H9 (cell line): ENCODE results near the gene CLEC2D. TPM values are rescaled to one million over a fixed set of nuclear protein-coding genes. Genes with fewer than 3 reads are reported as not detected.

ENCODE experiments used
- DNase-seq: peaks from one replicate; pipeline ENCODE4 v3.0.0-alpha.2; 2017
- H2AFZ ChIP-seq: one replicate; pipeline ENCODE4 v1.6.1; 2013; ENCODE audit warnings: mild to moderate bottlenecking, low read length, control low read depth, moderate library complexity
- H2AK5ac ChIP-seq: 2 replicates; pipeline ENCODE4 v1.6.1; 2013; ENCODE audit warnings: low read length, control low read depth, mixed read lengths; ENCODE audit not compliant: insufficient read length
- H2BK120ac ChIP-seq: one replicate; pipeline ENCODE4 v1.6.1; 2013; ENCODE audit warnings: low read depth, mild to moderate bottlenecking, low read length, control low read depth, inconsistent platforms; ENCODE audit not compliant: poor library complexity, severe bottlenecking
- H2BK12ac ChIP-seq: 2 replicates; pipeline ENCODE4 v1.6.1; 2013; ENCODE audit warnings: low read length, control low read depth, mixed read lengths, low read depth; ENCODE audit not compliant: insufficient read length
- H2BK15ac ChIP-seq: 2 replicates; pipeline ENCODE4 v1.6.1; 2013; ENCODE audit warnings: low read depth, low read length, control low read depth
- H2BK20ac ChIP-seq: one replicate; pipeline ENCODE4 v1.6.1; 2013; ENCODE audit warnings: low read depth, mild to moderate bottlenecking, low read length, control low read depth, inconsistent platforms; ENCODE audit not compliant: poor library complexity, severe bottlenecking
- H2BK5ac ChIP-seq: 2 replicates; pipeline ENCODE4 v1.6.1; 2013; ENCODE audit warnings: low read length, control low read depth, mixed read lengths; ENCODE audit not compliant: insufficient read length
- H3K14ac ChIP-seq: 2 replicates; pipeline ENCODE4 v1.6.1; 2013; ENCODE audit warnings: low read length, control low read depth; ENCODE audit not compliant: insufficient read depth
- H3K18ac ChIP-seq: 2 replicates; pipeline ENCODE4 v1.6.1; 2013; ENCODE audit warnings: low read depth, mild to moderate bottlenecking, mixed read lengths, low read length, control low read depth; ENCODE audit not compliant: insufficient read length
- H3K23ac ChIP-seq: 2 replicates; pipeline ENCODE4 v1.6.1; 2013; ENCODE audit warnings: low read length, control low read depth, mixed read lengths, low read depth; ENCODE audit not compliant: insufficient read length
- H3K23me2 ChIP-seq: 2 replicates; pipeline ENCODE4 v1.6.1; 2013; ENCODE audit warnings: low read depth, mild to moderate bottlenecking, mixed read lengths, low read length, control low read depth; ENCODE audit not compliant: insufficient read length, poor library complexity, severe bottlenecking
- H3K27ac ChIP-seq: 2 replicates; pipeline ENCODE4 v1.5.1; 2013; ENCODE audit warnings: low read length, control low read depth, mixed read lengths, low read depth; ENCODE audit not compliant: insufficient read length
- H3K27me3 ChIP-seq: 2 replicates; pipeline ENCODE4 v1.6.1; 2013; ENCODE audit warnings: low read length, control low read depth, inconsistent platforms; ENCODE audit not compliant: insufficient read depth
- H3K4ac ChIP-seq: 2 replicates; pipeline ENCODE4 v1.6.1; 2013; ENCODE audit warnings: low read depth, mild to moderate bottlenecking, control low read depth, inconsistent platforms, low read length, moderate library complexity
- H3K4me1 ChIP-seq: 2 replicates; pipeline ENCODE4 v1.6.1; 2013; ENCODE audit warnings: low read length, control low read depth, inconsistent platforms; ENCODE audit not compliant: insufficient read depth
- H3K4me2 ChIP-seq: 2 replicates; pipeline ENCODE4 v1.6.1; 2013; ENCODE audit warnings: low read length, control low read depth, mixed read lengths; ENCODE audit not compliant: insufficient read length, insufficient read depth
- H3K56ac ChIP-seq: 2 replicates; pipeline ENCODE4 v1.6.1; 2013; ENCODE audit warnings: low read depth, mild to moderate bottlenecking, mixed read lengths, low read length, control low read depth; ENCODE audit not compliant: insufficient read length
- H3K79me1 ChIP-seq: 2 replicates; pipeline ENCODE4 v1.6.1; 2013; ENCODE audit warnings: low read depth, mild to moderate bottlenecking, moderate library complexity, low read length, control low read depth, inconsistent platforms; ENCODE audit not compliant: insufficient read depth, poor library complexity, severe bottlenecking
- H3K79me2 ChIP-seq: 2 replicates; pipeline ENCODE4 v1.6.1; 2013; ENCODE audit warnings: low read length, control low read depth, inconsistent platforms; ENCODE audit not compliant: insufficient read depth
- H3K9ac ChIP-seq: 2 replicates; pipeline ENCODE4 v1.6.1; 2013; ENCODE audit warnings: low read length, control low read depth, mixed read lengths; ENCODE audit not compliant: insufficient read length; ENCODE audit errors: extremely low read depth
- H3K9me3 ChIP-seq: one replicate; pipeline ENCODE4 v1.6.1; 2013; ENCODE audit warnings: low read depth, low read length, inconsistent platforms; ENCODE audit not compliant: control insufficient read depth
- H3T11ph ChIP-seq: one replicate; pipeline ENCODE4 v1.6.1; 2013; ENCODE audit warnings: mild to moderate bottlenecking, low read length, control low read depth, inconsistent platforms
- H4K20me1 ChIP-seq: one replicate; pipeline ENCODE4 v1.6.1; 2013; ENCODE audit not compliant: control insufficient read depth, insufficient read length, insufficient read depth
- H4K5ac ChIP-seq: 2 replicates; pipeline ENCODE4 v1.6.1; 2013; ENCODE audit warnings: low read depth, mild to moderate bottlenecking, mixed read lengths, low read length, control low read depth; ENCODE audit not compliant: insufficient read length
- H4K8ac ChIP-seq: replicated peaks from 2 replicates; pipeline ENCODE4 v1.6.1; 2013; ENCODE audit warnings: low read length, control low read depth, mixed read lengths, low read depth; ENCODE audit not compliant: insufficient read length
- H4K91ac ChIP-seq: 2 replicates; pipeline ENCODE4 v1.6.1; 2013; ENCODE audit warnings: low read depth, mild to moderate bottlenecking, moderate library complexity, mixed read lengths, low read length, control low read depth; ENCODE audit not compliant: insufficient read length
- H3K27ac Mint-ChIP-seq, 3 experiments: 2 replicates in 2 of 3; 3 replicates in 1 of 3; pipeline ENCODE4 v1.8.0; 2020 to 2021; ENCODE audit warnings: mixed read lengths in 3 of 3, mild to moderate bottlenecking in 1 of 3, moderate library complexity in 1 of 3
- H3K27me3 Mint-ChIP-seq: 2 replicates; pipeline ENCODE4 v1.8.0; 2021; ENCODE audit warnings: low read depth, mild to moderate bottlenecking, moderate library complexity, mixed read lengths
- H3K36me3 Mint-ChIP-seq, 3 experiments: 2 replicates in 2 of 3; 3 replicates in 1 of 3; pipeline ENCODE4 v1.8.0; 2020 to 2021; ENCODE audit warnings: low read depth in 3 of 3, mixed read lengths in 3 of 3; ENCODE audit not compliant: insufficient read depth in 1 of 3
- H3K4me1 Mint-ChIP-seq, 2 experiments: 2 replicates each; pipeline ENCODE4 v1.8.0; 2020; ENCODE audit warnings: mixed read lengths in 2 of 2
- H3K4me3 Mint-ChIP-seq, 2 experiments: 2 replicates in 1 of 2; 3 replicates in 1 of 2; pipeline ENCODE4 v1.8.0; 2020 to 2021; ENCODE audit warnings: mild to moderate bottlenecking in 2 of 2, mixed read lengths in 2 of 2, moderate library complexity in 1 of 2
- H3K9me3 Mint-ChIP-seq, 2 experiments: 2 replicates in 1 of 2; 3 replicates in 1 of 2; pipeline ENCODE4 v1.8.0; 2020; ENCODE audit warnings: mild to moderate bottlenecking in 2 of 2, mixed read lengths in 2 of 2, moderate library complexity in 1 of 2
- CTCF ChIP-seq: fragments of 200-600 bp; sonication (generic); conservative IDR thresholded peaks from 3 replicates; pipeline ENCODE4 v1.8.0; 2021; ENCODE audit warnings: antibody characterized with exemption, mild to moderate bottlenecking
- WGBS: extraction: QIAGEN DNeasy Blood & Tissue Kit; methylation state at CpG from one replicate; pipeline ENCODE4 v1.1.7; 2013; ENCODE audit warnings: missing lambda C conversion rate, low lambda C conversion rate, mixed read lengths; ENCODE audit not compliant: insufficient read length; ENCODE audit errors: extremely low coverage; 5-methylcytosine and 5-hydroxymethylcytosine counted together
- total RNA-seq: library from RNA; stranded (reverse); gene quantifications from 2 replicates; pipeline ENCODE4 v1.2.1, GENCODE V29; 2021

Gene CLEC2D
- total RNA-seq, 1 experiment from 2014 or later, result 2.1 TPM

- peak overlapping the region; percentile 90 for H2AFZ ChIP-seq
- Mint-ChIP-seq H3K4me3 (no peak overlapping the region), H3K4me1 (peaks cover 4 to 9% of the 10 kb centered on the region in 2 experiments; a peak in 3 of 4 replicates), H3K36me3 (peaks cover 0 to 10% (median 5%) of the 10 kb centered on the region in 3 experiments; a peak in 4 of 7 replicates), H3K9me3 (peaks cover 13 to 14% of the 10 kb centered on the region in 2 experiments; a peak in 4 of 5 replicates), H3K27ac (peak overlapping the region in 1 of 3 experiments; percentile 34; a peak in 1 of 7 replicates), H3K27me3 (no peaks in the 10 kb centered on the region)
- no peak overlapping the region for H4K8ac ChIP-seq
- no peak overlapping the region for H4K91ac ChIP-seq
- H3K79me1 ChIP-seq, result no peaks in the 10 kb centered on the region
- H3K9me3 ChIP-seq, result no peaks in the 10 kb centered on the region
- H3K27ac ChIP-seq, result no peak overlapping the region
- WGBS, result no CpG with 5 or more reads among the region's 12 CpGs
- no peak overlapping the region for H3K4me2 ChIP-seq
- H3K56ac ChIP-seq, result no peak overlapping the region
- H3K4me1 ChIP-seq, result no peaks in the 10 kb centered on the region
- no peak overlapping the region for H3K23ac ChIP-seq
- no peak overlapping the region for H3K9ac ChIP-seq
- no peak overlapping the region for H4K5ac ChIP-seq
- DNase-seq, result peak; percentile 73
- TF ChIP-seq CTCF, result peak; percentile 92
- H2BK120ac ChIP-seq, result no peak overlapping the region
- H2BK15ac ChIP-seq, result no peak overlapping the region
- no peaks in the 10 kb centered on the region for H3K23me2 ChIP-seq
- no peak overlapping the region for H2BK5ac ChIP-seq
- no peak overlapping the region for H3K4ac ChIP-seq
- H3T11ph ChIP-seq, result no peak overlapping the region
- no peak overlapping the region for H2AK5ac ChIP-seq
- H2BK12ac ChIP-seq, result no peak overlapping the region
- H4K20me1 ChIP-seq, result no peaks in the 10 kb centered on the region
- no peak overlapping the region for H2BK20ac ChIP-seq
- no peaks in the 10 kb centered on the region for H3K79me2 ChIP-seq
- H3K18ac ChIP-seq, result no peak overlapping the region
- H3K27me3 ChIP-seq, result no peaks in the 10 kb centered on the region
- H3K14ac ChIP-seq, result no peak overlapping the region
Measured at GRCh38 chr12:9707864-9708808, 38.6 kb downstream of the CLEC2D start.
